Daoy (cell line): Measurements from ENCODE around the gene GALT. TPM values are rescaled to one million over a fixed set of nuclear protein-coding genes. Genes with fewer than 3 reads are reported as not detected.

Source experiments
- DNase-seq: peaks from one replicate; pipeline ENCODE4 v3.0.0-alpha.2; 2015; ENCODE audit warnings: low read depth
- total RNA-seq: library from RNA; depleted of rRNA; stranded (reverse); fragments of >200 nt; shearing (Covaris generic); gene quantifications from 2 replicates; pipeline ENCODE4 v1.2.3, GENCODE V29; 2014

The GALT gene
- total RNA-seq, 1 experiment from 2014 or later, result 20.2 TPM

GRCh38 chr9:34651876-34652601 is 5.6 kb downstream of the GALT start, which contains the start of gene IL11RA:
TSS of gene IL11RA (plus strand) at chr9:34652185. CDS start at chr9:34655218, 3,033 bp downstream.
- peak; percentile 87 for DNase-seq

DNA sequence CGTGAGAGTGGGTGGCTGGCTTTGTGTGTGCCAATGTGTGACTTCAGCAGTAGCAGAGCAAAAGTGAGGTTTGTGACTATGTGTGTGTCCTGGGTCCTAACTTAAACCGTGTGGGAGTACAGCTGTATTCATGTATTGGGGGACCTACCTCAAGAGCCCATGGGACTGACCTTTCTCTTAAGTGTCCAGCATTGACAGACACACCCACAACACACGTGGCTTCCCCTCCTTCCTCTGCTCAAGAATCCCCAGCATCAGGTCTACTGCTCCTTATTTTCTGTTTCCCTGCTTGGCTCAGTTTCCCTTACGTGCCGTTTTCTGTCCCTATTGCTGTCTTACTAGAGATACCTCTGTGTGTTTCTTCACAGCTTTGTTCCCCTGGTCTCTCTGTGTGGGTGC is 6.1 kb downstream of the GALT start:
- no peak for DNase-seq

GRCh38 chr9:34653151-34654072 is 6.9 kb downstream of the GALT start:
- peak; percentile 44 for DNase-seq

DNA sequence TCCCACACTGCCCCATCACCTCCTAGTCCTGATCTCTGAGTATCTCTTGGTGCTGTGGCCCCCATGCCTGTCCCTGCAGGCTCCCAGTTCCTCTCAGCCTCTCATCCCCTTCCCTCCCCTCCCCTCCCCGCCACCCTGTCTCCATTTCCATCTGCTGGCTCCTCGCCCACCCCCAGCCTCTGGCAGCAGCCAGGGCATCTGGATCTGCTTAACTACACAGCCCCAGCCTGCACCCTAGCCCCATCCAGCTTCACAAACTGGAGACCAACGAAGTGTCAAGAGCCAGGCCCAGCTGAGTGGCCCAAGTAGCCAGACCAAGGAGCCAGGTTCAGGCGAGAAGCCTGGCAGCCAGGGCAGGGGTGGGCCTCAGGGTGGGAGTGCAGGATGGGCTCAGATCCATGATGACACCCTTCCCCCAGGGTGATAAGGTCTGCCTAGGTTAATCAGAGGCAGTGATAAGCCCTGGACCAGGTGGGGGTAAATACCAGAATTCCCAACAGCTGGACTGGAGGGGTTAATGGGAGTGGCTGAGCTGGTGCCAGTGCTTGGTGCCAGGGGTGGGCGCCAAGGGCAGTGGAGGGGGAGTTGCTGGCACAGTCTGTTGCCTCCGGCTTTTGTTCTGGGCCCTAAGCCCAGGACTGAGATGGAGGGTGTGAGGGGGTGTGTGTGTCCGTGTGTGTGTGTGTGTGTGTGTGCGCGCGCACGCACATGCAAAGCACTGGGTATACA is 8.0 kb downstream of the GALT start:
- no peak for DNase-seq

- DNase-seq, result no peak
Observed at GRCh38 chr9:34655394-34655793, 8.9 kb downstream of the GALT start.

GRCh38 chr9:34656992-34657391 is 10.5 kb downstream of the GALT start:
- no peak for DNase-seq

- no peak for DNase-seq
Observed at GRCh38 chr9:34658461-34658860, 12.0 kb downstream of the GALT start.

GRCh38 chr9:34659592-34660253 is 13.2 kb downstream of the GALT start:
- peak; percentile 47 for DNase-seq

- no peak for DNase-seq
Observed at GRCh38 chr9:34662526-34663302, 16.2 kb downstream of the GALT start, which contains the start of gene CCL27. TSS of gene CCL27 (minus strand) at chr9:34662657. CDS start at chr9:34662633, 24 bp downstream.

DNA sequence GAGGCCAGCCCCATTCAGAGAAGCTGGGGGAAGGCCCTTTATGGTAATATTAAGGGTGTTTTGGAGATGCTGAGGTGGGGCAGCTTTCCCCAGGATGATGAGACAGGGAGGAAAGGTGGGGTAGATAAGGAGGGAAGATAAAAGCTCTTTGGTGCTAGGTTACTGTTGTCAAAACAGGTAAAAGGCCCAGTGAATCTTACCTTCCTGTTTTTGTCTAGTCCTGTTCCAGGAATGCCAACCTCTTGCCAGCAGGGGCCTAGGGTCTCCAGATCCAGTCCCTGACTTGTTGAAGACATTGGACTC is 16.8 kb downstream of the GALT start:
- no peak for DNase-seq

- DNase-seq, result peak; percentile 80
Observed at GRCh38 chr9:34664281-34665066, 18.0 kb downstream of the GALT start.

GRCh38 chr9:34665067-34665380 is 18.5 kb downstream of the GALT start:
- no peak for DNase-seq

DNA sequence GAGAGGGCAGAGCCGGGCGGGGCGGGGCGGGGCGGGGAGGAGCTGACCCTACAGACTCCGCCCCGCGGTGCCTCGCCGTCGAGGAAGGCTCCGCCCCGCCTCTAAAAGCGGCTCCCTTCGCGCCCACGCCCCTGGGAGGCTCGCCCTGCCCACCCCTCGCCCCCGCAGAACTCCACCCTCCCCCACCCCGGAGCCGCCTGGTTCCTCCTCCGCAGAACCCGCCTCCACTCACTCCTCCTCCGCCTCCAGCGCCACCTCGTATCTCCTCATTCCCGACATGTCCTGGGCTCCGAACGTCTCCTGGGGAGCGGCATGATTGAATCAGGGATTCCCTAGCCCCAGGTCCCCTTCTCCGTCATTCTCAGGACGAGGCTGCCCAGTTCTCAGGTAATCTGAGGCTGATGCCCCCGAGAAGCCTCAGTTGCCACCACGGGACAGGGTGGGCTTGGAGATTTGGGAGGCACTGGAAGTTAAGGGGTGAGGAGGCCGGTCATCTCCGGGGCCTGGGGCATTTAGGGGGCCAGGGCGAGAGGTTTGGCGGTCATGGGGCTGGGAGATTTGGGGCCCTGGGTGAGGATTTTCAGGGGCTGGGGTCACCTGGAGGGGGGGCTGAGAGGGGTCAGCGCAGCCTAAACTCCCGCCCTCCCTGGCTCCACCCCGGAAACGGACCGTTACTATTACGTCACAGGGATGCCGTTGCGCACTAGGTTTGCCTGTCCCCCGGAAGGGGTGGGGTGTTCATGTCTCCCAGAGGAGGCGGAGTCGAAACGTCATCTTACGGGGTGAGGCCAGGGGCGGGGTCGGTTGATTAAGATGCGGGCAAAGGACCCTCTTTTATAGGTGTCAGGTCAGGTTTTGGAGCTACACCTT is 19.1 kb downstream of the GALT start:
- DNase-seq, result peak; percentile 95

DNA sequence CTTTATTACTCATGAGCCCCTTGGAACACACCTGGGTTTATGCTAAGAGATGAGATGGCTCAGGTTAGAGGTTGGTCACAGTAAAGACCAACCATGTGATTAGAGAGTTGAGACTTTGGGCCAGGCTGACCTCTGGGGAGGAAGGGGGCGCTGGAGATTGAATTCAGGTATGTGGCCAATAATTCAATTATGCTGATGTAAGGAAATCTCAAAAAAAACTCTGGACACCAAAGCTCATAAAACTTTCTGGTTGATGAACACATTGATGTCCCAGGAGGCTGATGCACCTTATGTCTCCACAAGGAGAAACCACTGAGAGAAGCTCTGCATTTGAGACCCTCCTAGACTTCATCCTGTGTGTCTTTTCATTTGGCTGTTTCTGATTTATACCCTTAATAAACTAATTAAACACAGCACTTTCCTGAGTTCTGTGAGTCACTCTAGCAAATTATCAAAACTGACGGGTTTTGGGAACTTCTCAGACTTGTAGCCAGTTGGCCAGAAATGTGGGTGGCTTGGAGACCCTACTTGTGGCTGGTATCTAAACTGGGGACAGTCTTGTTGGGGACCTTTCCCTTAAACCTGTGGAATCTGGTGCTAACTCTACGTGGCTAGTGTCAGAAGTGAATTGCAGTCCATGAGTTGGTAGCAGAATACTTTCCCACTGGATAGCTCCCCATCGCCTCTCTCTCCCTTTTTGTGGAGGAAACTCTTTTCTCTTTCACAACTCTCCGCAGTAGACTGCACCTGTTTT is 23.5 kb downstream of the GALT start:
- DNase-seq, result no peak

- no peak for DNase-seq
Observed at GRCh38 chr9:34671307-34671706, 24.8 kb downstream of the GALT start.

DNA sequence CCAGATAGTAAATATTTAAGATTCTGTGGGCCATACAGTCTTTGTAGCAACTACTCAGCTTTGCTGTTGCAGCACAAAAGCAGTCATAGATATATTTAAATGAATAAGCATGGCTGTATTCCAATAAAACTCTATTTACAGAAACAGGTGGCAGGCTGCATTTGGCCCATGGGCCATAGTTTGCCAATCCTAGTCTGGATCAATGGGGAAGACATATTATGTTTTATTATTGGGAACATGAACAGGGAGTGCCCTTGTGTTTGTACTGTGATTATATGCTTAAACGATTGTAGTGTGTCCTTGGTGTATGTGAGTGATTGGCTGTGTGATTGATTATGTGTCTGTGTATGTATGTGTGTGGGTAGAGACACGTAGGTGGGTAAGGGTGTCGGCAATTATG is 28.0 kb downstream of the GALT start:
- no peak for DNase-seq

DNA sequence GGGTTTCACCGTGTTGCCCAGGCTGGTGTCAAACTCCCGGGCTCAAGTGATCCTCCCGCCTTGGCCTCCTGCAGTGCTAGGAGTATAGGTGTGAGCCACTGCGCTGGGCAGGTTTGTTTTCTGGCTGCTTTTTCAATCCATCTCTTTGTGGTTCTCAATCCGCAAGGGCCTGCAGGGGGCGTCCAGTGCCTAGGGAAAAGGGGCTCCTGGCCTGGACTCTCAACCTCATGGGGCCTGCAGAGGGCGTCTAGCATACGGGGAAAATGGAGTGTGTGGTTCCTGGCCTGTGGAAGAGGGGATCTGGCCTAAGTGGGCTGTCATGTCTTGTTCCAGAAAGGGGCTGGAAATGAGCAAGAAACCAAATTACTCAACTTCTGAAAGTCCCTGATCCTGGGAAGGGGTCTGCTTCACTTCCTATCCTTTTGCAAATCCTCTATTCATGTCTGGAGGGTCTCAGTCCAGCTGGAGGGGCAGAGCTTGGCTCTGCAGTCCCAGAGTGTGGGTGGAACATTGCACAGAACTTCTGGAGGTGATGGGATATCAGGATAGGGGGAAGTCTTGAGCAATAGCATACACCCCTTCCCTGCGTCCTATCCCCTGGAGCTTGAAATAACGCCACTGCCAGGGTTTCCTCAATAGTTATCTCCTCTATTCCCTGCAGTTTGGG is 28.7 kb downstream of the GALT start:
- DNase-seq, result peak; percentile 80

GRCh38 chr9:34675869-34676268 is 29.4 kb downstream of the GALT start:
- DNase-seq, result no peak
